ENCODE results near the gene ATF7. TPM values are rescaled to one million over a fixed set of nuclear protein-coding genes. Genes with fewer than 3 reads are reported as not detected.

Gene ATF7
- total and polyA plus RNA-seq, 9 of the 15 experiments (the other 6 are each of a cell fraction or from before 2014, with no cell fraction given): 10.6 to 30.4 (median 20.7) TPM

DNA sequence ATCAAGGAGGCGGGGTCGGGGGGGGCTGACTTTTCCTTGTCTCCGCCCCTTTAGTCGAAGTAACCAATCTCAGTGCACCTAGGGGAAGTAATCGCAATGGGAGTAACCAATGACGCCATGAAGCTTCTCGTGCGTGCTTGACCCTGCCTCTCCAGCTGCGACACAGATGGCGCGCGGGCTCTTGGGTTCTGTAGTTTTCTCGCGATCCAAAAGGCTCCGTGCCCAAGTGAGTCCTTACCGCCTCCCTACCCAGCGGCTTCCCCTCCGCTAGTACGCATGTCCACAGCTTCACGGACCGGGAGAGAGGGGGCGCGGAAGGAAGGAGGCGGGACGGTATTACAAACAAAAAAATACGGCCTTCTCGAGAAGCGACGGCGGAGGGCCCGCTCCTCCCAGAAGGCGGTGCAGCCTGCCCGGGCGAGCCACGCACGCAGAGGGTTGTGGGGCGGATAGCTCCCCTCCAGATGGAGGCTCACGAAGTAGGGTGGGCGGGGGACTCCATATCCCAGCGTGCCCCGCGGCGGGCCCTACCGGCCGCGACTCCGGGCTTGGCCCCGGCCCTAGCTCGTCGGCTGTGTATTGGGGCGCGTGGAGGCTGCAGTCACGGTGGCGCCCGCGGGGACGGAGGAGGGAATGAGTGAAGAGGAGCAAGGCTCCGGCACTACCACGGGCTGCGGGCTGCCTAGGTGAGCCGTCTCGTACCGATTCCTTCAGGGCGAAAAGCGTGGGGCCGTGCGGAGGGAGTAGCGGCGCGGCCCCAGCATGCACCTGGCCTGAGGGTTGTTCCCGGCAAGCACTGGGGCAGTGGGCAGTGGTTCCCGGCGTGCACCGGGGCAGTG is 125.2 kb downstream of the ATF7 start, which contains the start of gene TARBP2 (continued):
- TF ChIP-seq TAF15 (IDR thresholded peaks at IDR 0.05; ENCODE audit: low read depth, low read length): no peak
- TF ChIP-seq THRA (IDR thresholded peaks at IDR 0.05): no peak
- TF ChIP-seq ZNF311 (CRISPR knock-in tag; IDR thresholded peaks at IDR 0.05): peak; percentile 67; the same call in 1 of the 2 replicates
- TF ChIP-seq ZNF408 (CRISPR knock-in tag; IDR thresholded peaks at IDR 0.05; ENCODE audit: low read depth): no peak
- TF ChIP-seq ZNF253 (CRISPR knock-in tag; conservative IDR thresholded peaks at IDR 0.05): no peak
- TF ChIP-seq MGA (IDR thresholded peaks at IDR 0.05): no peak; the same call in 1 of the 2 replicates
- no peak for TF ChIP-seq POU5F1 (IDR thresholded peaks at IDR 0.05; ENCODE audit: borderline replicate concordance, low read depth, low read length, partially characterized antibody)
- TF ChIP-seq, protein P1, sequence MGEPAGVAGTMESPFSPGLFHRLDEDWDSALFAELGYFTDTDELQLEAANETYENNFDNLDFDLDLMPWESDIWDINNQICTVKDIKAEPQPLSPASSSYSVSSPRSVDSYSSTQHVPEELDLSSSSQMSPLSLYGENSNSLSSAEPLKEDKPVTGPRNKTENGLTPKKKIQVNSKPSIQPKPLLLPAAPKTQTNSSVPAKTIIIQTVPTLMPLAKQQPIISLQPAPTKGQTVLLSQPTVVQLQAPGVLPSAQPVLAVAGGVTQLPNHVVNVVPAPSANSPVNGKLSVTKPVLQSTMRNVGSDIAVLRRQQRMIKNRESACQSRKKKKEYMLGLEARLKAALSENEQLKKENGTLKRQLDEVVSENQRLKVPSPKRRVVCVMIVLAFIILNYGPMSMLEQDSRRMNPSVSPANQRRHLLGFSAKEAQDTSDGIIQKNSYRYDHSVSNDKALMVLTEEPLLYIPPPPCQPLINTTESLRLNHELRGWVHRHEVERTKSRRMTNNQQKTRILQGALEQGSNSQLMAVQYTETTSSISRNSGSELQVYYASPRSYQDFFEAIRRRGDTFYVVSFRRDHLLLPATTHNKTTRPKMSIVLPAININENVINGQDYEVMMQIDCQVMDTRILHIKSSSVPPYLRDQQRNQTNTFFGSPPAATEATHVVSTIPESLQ (CRISPR knock-in tag; IDR thresholded peaks at IDR 0.05): 0 out of 2 replicates have a peak, but pooled peaks have one; percentile 46
- TF ChIP-seq SMARCA4 (IDR thresholded peaks at IDR 0.05): no peak
- TF ChIP-seq, protein P2, sequence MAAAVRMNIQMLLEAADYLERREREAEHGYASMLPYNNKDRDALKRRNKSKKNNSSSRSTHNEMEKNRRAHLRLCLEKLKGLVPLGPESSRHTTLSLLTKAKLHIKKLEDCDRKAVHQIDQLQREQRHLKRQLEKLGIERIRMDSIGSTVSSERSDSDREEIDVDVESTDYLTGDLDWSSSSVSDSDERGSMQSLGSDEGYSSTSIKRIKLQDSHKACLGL (CRISPR knock-in tag; IDR thresholded peaks at IDR 0.05; ENCODE audit: borderline replicate concordance, poor library complexity, severe bottlenecking): no peak

Data from K562 (cell line).